SK-N-SH (cell line): ENCODE measurements around the gene RABGAP1L. TPM values are rescaled to one million over a fixed set of nuclear protein-coding genes. Genes with fewer than 3 reads are reported as not detected.
"Not testable (repeated sequence)": the region's sequence is repeated elsewhere in the genome, so short reads cannot be mapped to it uniquely, and the experiment has no call there.

Source experiments
- CTCF ChIA-PET: fragments of 300-600, 350-600 bp; formaldehyde crosslinking; extraction: SDS; loops from one replicate; lab custom pipeline; 2021; lab: Yijun Ruan, JAX
- POLR2A ChIA-PET: fragments of 350-600 bp; sonication (Branson Sonifier 250); formaldehyde crosslinking; extraction: SDS; loops from one replicate; lab custom pipeline; 2020; ENCODE audit warnings: antibody characterized with exemption, inconsistent platforms; lab: Yijun Ruan, JAX
- DNase-seq: peaks from one replicate; pipeline ENCODE4 v3.0.0; 2012
- H2AFZ ChIP-seq: fragments of 200-600 bp; sonication (generic); 2 replicates; pipeline ENCODE4 v1.8.1; 2016; ENCODE audit warnings: antibody characterized with exemption, mild to moderate bottlenecking, low read depth
- H3F3A ChIP-seq: fragments of 200-600 bp; sonication (generic); replicated peaks from 2 replicates; pipeline ENCODE3; 2016; ENCODE audit warnings: antibody characterized with exemption, mild to moderate bottlenecking; ENCODE audit not compliant: insufficient read depth
- H3K27ac ChIP-seq, 2 experiments: fragments of 200-500 bp in 1 of 2; fragments of 200-600 bp in 1 of 2; sonication (Bioruptor generic) in 1 of 2; sonication (generic), shearing (Covaris generic) in 1 of 2; 2 replicates each; pipeline versions ENCODE4 v1.5.1 to v1.6.1; 2014 to 2016; ENCODE audit warnings: low read depth in 2 of 2, inconsistent platforms in 1 of 2, low read length in 1 of 2, mild to moderate bottlenecking in 1 of 2, mixed read lengths in 1 of 2
- H3K27me3 ChIP-seq: fragments of 200-600 bp; sonication (generic), shearing (Covaris generic); 2 replicates; pipeline ENCODE4 v1.6.1; 2016; ENCODE audit warnings: mixed run types; ENCODE audit not compliant: insufficient read depth
- H3K36me3 ChIP-seq, 2 experiments: fragments of 200-500 bp in 1 of 2; fragments of 200-600 bp in 1 of 2; sonication (Bioruptor generic) in 1 of 2; sonication (generic) in 1 of 2; replicated peaks in 1 of 2; 2 replicates each; pipeline versions ENCODE3 to v1.5.1; 2014 to 2016; ENCODE audit warnings: low read length in 1 of 2, mild to moderate bottlenecking in 1 of 2; ENCODE audit not compliant: insufficient read depth in 2 of 2, control insufficient read depth in 1 of 2
- H3K4me1 ChIP-seq, 2 experiments: fragments of 200-500 bp in 1 of 2; fragments of 200-600 bp in 1 of 2; sonication (Bioruptor generic) in 1 of 2; sonication (generic), shearing (Covaris generic) in 1 of 2; 2 replicates each; pipeline versions ENCODE4 v1.5.1 to v1.6.1; 2014 to 2016; ENCODE audit warnings: low read depth in 1 of 2, low read length in 1 of 2, mixed run types in 1 of 2; ENCODE audit not compliant: insufficient read depth in 2 of 2, control insufficient read depth in 1 of 2
- H3K4me2 ChIP-seq: fragments of 200-600 bp; sonication (generic), shearing (Covaris generic); 2 replicates; pipeline ENCODE4 v1.6.1; 2017; ENCODE audit warnings: mixed run types
- H3K4me3 ChIP-seq, 2 experiments: fragments of 200-500 bp in 1 of 2; fragments of 200-600 bp in 1 of 2; sonication (Bioruptor generic) in 1 of 2; sonication (generic), shearing (Covaris generic) in 1 of 2; 2 replicates each; pipeline versions ENCODE4 v1.5.1 to v1.8.1; 2014 to 2016; ENCODE audit warnings: low read depth in 2 of 2, inconsistent platforms in 1 of 2, low read length in 1 of 2, mild to moderate bottlenecking in 1 of 2, mixed read lengths in 1 of 2, moderate library complexity in 1 of 2
- H3K79me2 ChIP-seq: fragments of 200-600 bp; sonication (generic); 2 replicates; pipeline ENCODE4 v1.8.1; 2017; ENCODE audit warnings: mild to moderate bottlenecking; ENCODE audit not compliant: insufficient read depth
- H3K9ac ChIP-seq: fragments of 200-600 bp; sonication (generic); 2 replicates; pipeline ENCODE4 v1.6.1; 2017; ENCODE audit warnings: mixed run types
- H3K9me2 ChIP-seq: fragments of 200-600 bp; sonication (generic); 2 replicates; pipeline ENCODE4 v1.6.1; 2017; ENCODE audit warnings: mixed run types
- H3K9me3 ChIP-seq: fragments of 200-600 bp; sonication (generic); 2 replicates; pipeline ENCODE4 v1.6.1; 2017; ENCODE audit warnings: mixed run types, mild to moderate bottlenecking, moderate library complexity
- H4K20me1 ChIP-seq: fragments of 200-600 bp; sonication (generic); 2 replicates; pipeline ENCODE4 v1.6.1; 2017; ENCODE audit warnings: mild to moderate bottlenecking, mixed run types; ENCODE audit not compliant: insufficient read depth
- EZH2phosphoT487 ChIP-seq: fragments of 200-600 bp; sonication (generic); IDR thresholded peaks from 2 replicates; pipeline ENCODE4 v1.6.1; 2017; ENCODE audit warnings: low read depth, mixed run types, mild to moderate bottlenecking, antibody characterized with exemption, moderate library complexity, borderline replicate concordance
- FOSL2 ChIP-seq: IDR thresholded peaks from 2 replicates; pipeline ENCODE4 v1.4.0; 2012; ENCODE audit warnings: low read depth, mild to moderate bottlenecking, moderate library complexity, borderline replicate concordance
- FOXM1 ChIP-seq: IDR thresholded peaks from 2 replicates; pipeline ENCODE4 v1.4.0; 2012; ENCODE audit warnings: low read depth, mild to moderate bottlenecking
- GABPA ChIP-seq: IDR thresholded peaks from 2 replicates; pipeline ENCODE4 v1.4.0; 2012; ENCODE audit warnings: low read depth, mild to moderate bottlenecking
- GATA2 ChIP-seq: sonication (generic); formaldehyde crosslinking; IDR thresholded peaks from 2 replicates; pipeline ENCODE4 v1.5.0; 2020; ENCODE audit warnings: mild to moderate bottlenecking, missing genetic modification reagents
- MEF2A ChIP-seq: IDR thresholded peaks from 2 replicates; pipeline ENCODE4 v1.4.0; 2012; ENCODE audit warnings: low read depth, borderline replicate concordance
- MXI1 ChIP-seq: IDR thresholded peaks from 2 replicates; pipeline ENCODE4 v1.6.1; 2012; ENCODE audit warnings: mild to moderate bottlenecking, low read depth, low read length, improper control_type of control experiment
- NFIC ChIP-seq: IDR thresholded peaks from 2 replicates; pipeline ENCODE4 v1.4.0; 2012; ENCODE audit warnings: borderline replicate concordance
- POLR2AphosphoS5 ChIP-seq: IDR thresholded peaks from 2 replicates; pipeline ENCODE4 v1.6.1; 2012; ENCODE audit warnings: low read depth, low read length
- RXRA ChIP-seq: IDR thresholded peaks from 2 replicates; pipeline ENCODE4 v1.4.0; 2012; ENCODE audit warnings: low read depth, mild to moderate bottlenecking, borderline replicate concordance
- TAF1 ChIP-seq: IDR thresholded peaks from 2 replicates; pipeline ENCODE4 v1.6.1; 2012; ENCODE audit warnings: low read depth, mild to moderate bottlenecking, low read length, moderate library complexity, borderline replicate concordance
- TCF12 ChIP-seq: IDR thresholded peaks from 2 replicates; pipeline ENCODE4 v1.4.0; 2012
- YY1 ChIP-seq: IDR thresholded peaks from 2 replicates; pipeline ENCODE4 v1.4.0; 2012; ENCODE audit warnings: low read depth, mild to moderate bottlenecking
- WGBS: methylation state at CpG from one replicate; pipeline ENCODE4 v1.1.6; 2017; ENCODE audit warnings: low lambda C conversion rate; 5-methylcytosine and 5-hydroxymethylcytosine counted together
- polyA plus RNA-seq, 3 experiments: library from polyadenylated mRNA; depleted of rRNA; stranded (reverse); fragments of >200 nt; gene quantifications; 2 replicates each; pipeline ENCODE4 v1.2.3, GENCODE V29; 2012
- TF ChIP-seq, protein P1 (sequence below): fragments of 150-350 bp; IDR thresholded peaks from 2 replicates; pipeline ENCODE4 v1.6.1; 2016; ENCODE audit warnings: mild to moderate bottlenecking, low read depth, low read length
- TF ChIP-seq, protein P2 (sequence below): IDR thresholded peaks from 2 replicates; pipeline ENCODE4 v1.4.0; 2012; ENCODE audit warnings: low read depth, borderline replicate concordance
- TF ChIP-seq, protein P3 (sequence below): IDR thresholded peaks from 2 replicates; pipeline ENCODE4; 2012

RABGAP1L gene
- polyA plus RNA-seq, 1 of the 3 experiments (the other 2 are of a cell fraction) = 7.2 TPM

DNA sequence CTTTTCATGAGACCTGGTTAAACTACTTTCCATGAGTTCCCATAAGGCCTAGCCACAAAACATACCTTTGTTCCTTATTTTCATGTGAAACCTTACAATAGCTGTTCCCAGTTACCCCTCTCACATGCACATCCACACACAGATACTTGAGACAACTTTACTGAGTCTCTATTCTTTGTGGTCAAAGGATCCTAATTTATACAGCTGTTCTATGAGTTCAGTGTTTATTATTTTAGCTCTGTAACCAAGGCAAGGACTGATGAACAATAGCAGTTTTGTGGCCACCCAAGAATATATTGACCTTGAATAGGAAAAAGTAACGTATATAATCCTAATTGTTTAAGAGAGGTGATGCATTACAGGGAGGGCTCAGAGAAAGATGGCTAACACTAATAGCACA is 679.9 kb downstream of the RABGAP1L start:
- Histone ChIP-seq H3K79me2 (no peaks in the 10 kb centered on the region), H3K27ac (no peak overlapping the region), H3K9me2 (no peaks in the 10 kb centered on the region), H3K9ac (no peak overlapping the region), H3K27me3 (no peaks in the 10 kb centered on the region), H3K4me2 (no peak overlapping the region), H4K20me1 (no peaks in the 10 kb centered on the region), H3F3A (no peaks in the 10 kb centered on the region), H3K4me1 (no peaks in the 10 kb centered on the region; a peak in 1 of 4 replicates), H3K4me3 (no peak overlapping the region), H3K36me3 (no peaks in the 10 kb centered on the region), H3K9me3 (no peaks in the 10 kb centered on the region), H2AFZ (no peak overlapping the region)
- POLR2A ChIA-PET = no interaction called here
- TF ChIP-seq FOXM1 (no peak), TCF12 (no peak), MEF2A (no peak), GABPA (no peak), FOSL2 (no peak)
- TF ChIP-seq, protein P1, sequence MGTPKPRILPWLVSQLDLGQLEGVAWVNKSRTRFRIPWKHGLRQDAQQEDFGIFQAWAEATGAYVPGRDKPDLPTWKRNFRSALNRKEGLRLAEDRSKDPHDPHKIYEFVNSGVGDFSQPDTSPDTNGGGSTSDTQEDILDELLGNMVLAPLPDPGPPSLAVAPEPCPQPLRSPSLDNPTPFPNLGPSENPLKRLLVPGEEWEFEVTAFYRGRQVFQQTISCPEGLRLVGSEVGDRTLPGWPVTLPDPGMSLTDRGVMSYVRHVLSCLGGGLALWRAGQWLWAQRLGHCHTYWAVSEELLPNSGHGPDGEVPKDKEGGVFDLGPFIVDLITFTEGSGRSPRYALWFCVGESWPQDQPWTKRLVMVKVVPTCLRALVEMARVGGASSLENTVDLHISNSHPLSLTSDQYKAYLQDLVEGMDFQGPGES = no peak
- TF ChIP-seq, protein P2, sequence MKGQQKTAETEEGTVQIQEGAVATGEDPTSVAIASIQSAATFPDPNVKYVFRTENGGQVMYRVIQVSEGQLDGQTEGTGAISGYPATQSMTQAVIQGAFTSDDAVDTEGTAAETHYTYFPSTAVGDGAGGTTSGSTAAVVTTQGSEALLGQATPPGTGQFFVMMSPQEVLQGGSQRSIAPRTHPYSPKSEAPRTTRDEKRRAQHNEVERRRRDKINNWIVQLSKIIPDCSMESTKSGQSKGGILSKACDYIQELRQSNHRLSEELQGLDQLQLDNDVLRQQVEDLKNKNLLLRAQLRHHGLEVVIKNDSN = no peak
- no peak for DNase-seq
- 96% methylated on average over 1 of the region's 1 CpG for WGBS
- CTCF ChIA-PET = interaction anchor here (0.5 to 1.3 kb wide), 3 partner anchors 13 to 144 kb away, joined by 3 to 4 read pairs (median 3); no protein-coding TSS in a partner anchor

DNA sequence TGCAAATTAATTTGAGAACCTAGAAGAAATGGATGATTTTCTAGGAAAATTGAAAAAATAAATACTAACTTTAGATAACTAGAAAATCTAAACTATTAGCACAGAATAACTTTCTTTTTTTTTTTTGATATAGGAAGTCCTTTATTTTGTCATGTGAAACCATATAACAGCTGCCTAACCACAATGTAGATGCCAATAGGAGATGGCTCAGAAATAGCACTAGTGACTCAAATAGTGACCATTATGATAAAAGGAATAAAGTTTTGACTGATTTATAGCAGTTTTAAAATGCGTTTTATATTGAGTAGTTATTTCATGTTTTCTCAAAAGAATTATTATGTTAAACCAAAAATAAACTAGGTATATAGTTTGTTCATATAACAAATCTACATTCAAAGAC is 682.4 kb downstream of the RABGAP1L start:
- WGBS = 0% methylated on average over 1 of the region's 1 CpG
- H3K36me3 ChIP-seq = no peaks in the 10 kb centered on the region
- no peaks in the 10 kb centered on the region for H4K20me1 ChIP-seq
- H3K4me2 ChIP-seq = no peak overlapping the region
- H3K9me3 ChIP-seq = no peaks in the 10 kb centered on the region
- CTCF ChIA-PET = no interaction called here
- H3K79me2 ChIP-seq = no peaks in the 10 kb centered on the region
- H2AFZ ChIP-seq = no peak overlapping the region
- POLR2A ChIA-PET = no interaction called here
- no peak for DNase-seq
- no peak overlapping the region for H3K9ac ChIP-seq
- no peaks in the 10 kb centered on the region for H3K27me3 ChIP-seq
- no peak overlapping the region for H3K27ac ChIP-seq
- no peaks in the 10 kb centered on the region for H3K9me2 ChIP-seq
- TF ChIP-seq RXRA (no peak), GATA2 (CRISPR knock-in tag) (no peak), EZH2phosphoT487 (no peak), MXI1 (no peak), TAF1 (no peak), MEF2A (no peak), POLR2AphosphoS5 (no peak), NFIC (no peak), YY1 (no peak)
- TF ChIP-seq, protein P3, sequence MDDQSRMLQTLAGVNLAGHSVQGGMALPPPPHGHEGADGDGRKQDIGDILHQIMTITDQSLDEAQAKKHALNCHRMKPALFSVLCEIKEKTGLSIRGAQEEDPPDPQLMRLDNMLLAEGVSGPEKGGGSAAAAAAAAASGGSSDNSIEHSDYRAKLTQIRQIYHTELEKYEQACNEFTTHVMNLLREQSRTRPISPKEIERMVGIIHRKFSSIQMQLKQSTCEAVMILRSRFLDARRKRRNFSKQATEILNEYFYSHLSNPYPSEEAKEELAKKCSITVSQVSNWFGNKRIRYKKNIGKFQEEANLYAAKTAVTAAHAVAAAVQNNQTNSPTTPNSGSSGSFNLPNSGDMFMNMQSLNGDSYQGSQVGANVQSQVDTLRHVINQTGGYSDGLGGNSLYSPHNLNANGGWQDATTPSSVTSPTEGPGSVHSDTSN = no peak
- TF ChIP-seq, protein P1 = no peak
- H3F3A ChIP-seq = no peaks in the 10 kb centered on the region
- H3K4me1 ChIP-seq = no peaks in the 10 kb centered on the region; a peak in 1 of 4 replicates
- no peak overlapping the region for H3K4me3 ChIP-seq

DNA sequence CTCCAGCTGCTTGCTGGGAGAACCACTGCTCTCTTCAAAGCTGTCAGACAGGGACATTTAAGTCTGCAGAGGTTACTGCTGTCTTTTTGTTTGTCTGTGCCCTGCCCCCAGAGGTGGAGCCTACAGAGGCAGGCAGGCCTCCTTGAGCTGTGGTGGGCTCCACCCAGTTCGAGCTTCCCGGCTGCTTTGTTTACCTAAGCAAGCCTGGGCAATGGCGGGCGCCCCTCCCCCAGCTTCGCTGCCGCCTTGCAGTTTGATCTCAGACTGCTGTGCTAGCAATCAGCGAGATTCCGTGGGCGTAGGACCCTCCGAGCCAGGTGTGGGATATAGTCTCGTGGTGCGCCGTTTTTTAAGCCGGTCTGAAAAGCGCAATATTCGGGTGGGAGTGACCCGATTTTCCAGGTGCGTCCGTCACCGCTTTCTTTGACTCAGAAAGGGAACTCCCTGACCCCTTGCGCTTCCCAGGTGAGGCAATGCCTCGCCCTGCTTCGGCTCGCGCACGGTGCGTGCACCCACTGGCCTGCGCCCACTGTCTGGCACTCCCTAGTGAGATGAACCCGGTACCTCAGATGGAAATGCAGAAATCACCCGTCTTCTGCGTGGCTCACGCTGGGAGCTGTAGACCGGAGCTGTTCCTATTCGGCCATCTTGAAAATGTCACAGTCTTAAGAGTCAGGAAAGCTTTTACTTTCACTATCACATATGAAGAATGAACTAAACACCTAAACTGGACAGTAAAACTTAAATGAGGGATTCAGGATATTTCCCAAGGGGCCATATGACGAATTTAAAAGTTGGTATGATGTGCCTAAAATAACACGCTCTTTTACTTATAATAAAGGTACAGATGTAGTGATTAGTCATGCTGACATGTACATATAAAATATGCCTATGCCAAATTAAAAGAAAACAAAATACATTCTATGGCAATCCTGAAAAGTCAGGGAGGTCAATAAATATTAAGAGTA is 689.6 kb downstream of the RABGAP1L start:
- H3K4me2 ChIP-seq, H3K79me2 ChIP-seq, H3K27ac ChIP-seq, H3K36me3 ChIP-seq, H3K9me2 ChIP-seq, H3K4me1 ChIP-seq, H2AFZ ChIP-seq, H3K9ac ChIP-seq, H3F3A ChIP-seq, POLR2A ChIA-PET, H3K27me3 ChIP-seq, H3K9me3 ChIP-seq, CTCF ChIA-PET, DNase-seq, H4K20me1 ChIP-seq, H3K4me3 ChIP-seq: not testable (repeated sequence)
- WGBS = 74% methylated on average over 6 of the region's 36 CpGs
